HCT116 (cell line): ENCODE data around the gene RAB26. TPM values are rescaled to one million over a fixed set of nuclear protein-coding genes. Genes with fewer than 3 reads are reported as not detected.

ENCODE experiments used
- ATAC-seq: fragments of 200-7000 bp; cut with Tn5 transposase; 2 replicates; pipeline ENCODE4 v1.9.1; 2020; ENCODE audit warnings: mild to moderate bottlenecking, moderate library complexity
- BruUV-seq: library from RNA; stranded (reverse); fragments of 400-500 nt; replicated peaks from 2 replicates; lab custom pipeline; 2021; lab: Mats Ljungman, UMichigan
- CTCF ChIA-PET: fragments of 300-600 bp; sonication (Branson Sonifier 250); formaldehyde crosslinking; loops from one replicate; lab custom pipeline; 2021; ENCODE audit warnings: antibody characterized with exemption; lab: Charles Lee
- POLR2A ChIA-PET: fragments of 300-600, 350-600 bp; sonication (Branson Sonifier 250); formaldehyde crosslinking; loops from one replicate; lab custom pipeline; 2021; ENCODE audit warnings: antibody characterized with exemption; lab: Charles Lee
- RAD21 ChIA-PET, 2 experiments: fragments of 300-600 bp; sonication (Branson Sonifier 250); formaldehyde crosslinking; loops; one replicate each; lab custom pipeline; 2023; ENCODE audit warnings: low total read pairs in 2 of 2; ENCODE audit not compliant: uncharacterized antibody in 2 of 2, unreplicated experiment in 2 of 2, low non-redundant PET in 1 of 2; lab: Charles Lee
- DNase-seq: peaks from one replicate; pipeline ENCODE4 v3.0.0-alpha.2; 2010; ENCODE audit warnings: low read depth, low spot score
- H2AFZ ChIP-seq: fragments of 200-600 bp; shearing (Covaris generic), sonication (generic); 2 replicates; pipeline ENCODE4 v1.6.1; 2017; ENCODE audit warnings: low read depth, mixed run types, mixed read lengths, antibody characterized with exemption, low read length; ENCODE audit not compliant: poor library complexity, severe bottlenecking
- H3K27ac ChIP-seq: 2 replicates; pipeline ENCODE4 v1.5.1; 2012; ENCODE audit warnings: low read depth, low read length
- H3K27me3 ChIP-seq: fragments of 200-600 bp; sonication (generic); 2 replicates; pipeline ENCODE4 v1.6.1; 2016; ENCODE audit warnings: mixed run types, low read length, mixed read lengths; ENCODE audit not compliant: insufficient read depth
- H3K36me3 ChIP-seq, 2 experiments: fragments of 200-500 bp in 1 of 2; fragments of 200-600 bp in 1 of 2; sonication (Bioruptor generic) in 1 of 2; sonication (generic) in 1 of 2; 2 replicates each; pipeline versions ENCODE4 v1.5.1 to v1.6.1; 2014 to 2016; ENCODE audit warnings: low read length in 2 of 2, inconsistent platforms in 1 of 2, mixed read lengths in 1 of 2, mixed run types in 1 of 2; ENCODE audit not compliant: insufficient read depth in 2 of 2, control insufficient read depth in 1 of 2
- H3K4me1 ChIP-seq, 2 experiments: fragments of 200-600 bp in 1 of 2; sonication (generic) in 1 of 2; 2 replicates each; pipeline versions ENCODE4 v1.5.1 to v1.6.1; 2012 to 2017; ENCODE audit warnings: low read length in 2 of 2, inconsistent platforms in 1 of 2, mild to moderate bottlenecking in 1 of 2, mixed read lengths in 1 of 2, mixed run types in 1 of 2, moderate library complexity in 1 of 2; ENCODE audit not compliant: insufficient read depth in 2 of 2, control insufficient read depth in 1 of 2
- H3K4me2 ChIP-seq: fragments of 200-600 bp; sonication (generic); 2 replicates; pipeline ENCODE4 v1.6.1; 2017; ENCODE audit warnings: mixed run types, low read length, mixed read lengths
- H3K4me3 ChIP-seq, 2 experiments: fragments of 200-600 bp in 1 of 2; sonication (generic) in 1 of 2; replicated peaks in 1 of 2; 2 replicates each; pipeline ENCODE4 v1.5.1; 2011 to 2016; ENCODE audit warnings: low read length in 2 of 2, control low read depth in 1 of 2, low read depth in 1 of 2, mild to moderate bottlenecking in 1 of 2, mixed read lengths in 1 of 2, mixed run types in 1 of 2
- H3K79me2 ChIP-seq: fragments of 200-600 bp; sonication (generic); 2 replicates; pipeline ENCODE4 v1.6.1; 2017; ENCODE audit warnings: mild to moderate bottlenecking, mixed run types, low read length, moderate library complexity, mixed read lengths; ENCODE audit not compliant: insufficient read depth
- H3K9ac ChIP-seq: fragments of 200-600 bp; sonication (generic); 2 replicates; pipeline ENCODE4 v1.6.1; 2016; ENCODE audit warnings: low read length, mixed read lengths
- H3K9me2 ChIP-seq: fragments of 200-600 bp; sonication (generic), shearing (Covaris generic); 2 replicates; pipeline ENCODE4 v1.6.1; 2017; ENCODE audit warnings: mixed run types, mild to moderate bottlenecking, moderate library complexity; ENCODE audit not compliant: insufficient read depth
- H3K9me3 ChIP-seq, 2 experiments: fragments of 200-500 bp in 1 of 2; fragments of 200-600 bp in 1 of 2; sonication (Bioruptor generic) in 1 of 2; sonication (generic) in 1 of 2; 2 replicates each; pipeline ENCODE4 v1.6.1; 2014 to 2017; ENCODE audit warnings: low read length in 2 of 2, mixed read lengths in 2 of 2, inconsistent platforms in 1 of 2, low read depth in 1 of 2, mild to moderate bottlenecking in 1 of 2, mixed run types in 1 of 2, moderate library complexity in 1 of 2; ENCODE audit not compliant: control insufficient read depth in 1 of 2, insufficient read depth in 1 of 2
- H4K20me1 ChIP-seq: fragments of 200-600 bp; sonication (generic), shearing (Covaris generic); 2 replicates; pipeline ENCODE4 v1.6.1; 2017; ENCODE audit warnings: mixed run types, mild to moderate bottlenecking, moderate library complexity; ENCODE audit not compliant: insufficient read depth
- CEBPB ChIP-seq: IDR thresholded peaks from 2 replicates; pipeline ENCODE4 v1.6.1; 2012; ENCODE audit warnings: low read depth
- ELF1 ChIP-seq: IDR thresholded peaks from 2 replicates; pipeline ENCODE4 v1.6.1; 2012; ENCODE audit warnings: low read depth, borderline replicate concordance
- FOSL1 ChIP-seq: IDR thresholded peaks from 2 replicates; pipeline ENCODE4 v1.6.1; 2012; ENCODE audit warnings: low read depth
- JUND ChIP-seq: IDR thresholded peaks from 2 replicates; pipeline ENCODE4 v1.6.1; 2012
- POLR2A ChIP-seq: IDR thresholded peaks from 2 replicates; pipeline ENCODE4 v1.7.0; 2011; ENCODE audit warnings: borderline replicate concordance; ENCODE audit not compliant: insufficient read depth, insufficient read length; ENCODE audit errors: extremely low read depth
- POLR2AphosphoS5 ChIP-seq: IDR thresholded peaks from 2 replicates; pipeline ENCODE4 v1.6.1; 2011; ENCODE audit warnings: mild to moderate bottlenecking, low read depth, low read length, moderate library complexity
- SIN3A ChIP-seq: IDR thresholded peaks from 2 replicates; pipeline ENCODE4 v1.6.1; 2012; ENCODE audit warnings: low read depth
- SP1 ChIP-seq: IDR thresholded peaks from 2 replicates; pipeline ENCODE4 v1.6.1; 2012; ENCODE audit warnings: low read depth
- intact Hi-C: fragments of 100-400 bp; cut with micrococcal nuclease; formaldehyde crosslinking; loops from 2 replicates; pipeline ENCODE4 v1.10.0; 2022
- total RNA-seq: library from RNA; stranded (reverse); gene quantifications from one replicate; pipeline ENCODE4 v1.2.1, GENCODE V29; 2021; ENCODE audit not compliant: unreplicated experiment
- TF ChIP-seq, protein P1 (sequence below): IDR thresholded peaks from 2 replicates; pipeline ENCODE4 v1.6.1; 2011; ENCODE audit warnings: mild to moderate bottlenecking, low read length, moderate library complexity; ENCODE audit not compliant: insufficient replicate concordance; ENCODE audit errors: extremely low read depth

Gene RAB26
- total RNA-seq, 1 experiment from 2014 or later: 44.9 TPM

GRCh38 chr16:2163211-2163881 is 14.9 kb downstream of the RAB26 start:
- H4K20me1 ChIP-seq: no peaks in the 10 kb centered on the region
- peaks cover 36 to 55% of the 10 kb centered on the region in 2 experiments for H3K4me1 ChIP-seq
- ChIA-PET RAD21 (no interaction called here), CTCF (no interaction called here), POLR2A (interaction anchor here (1.0 kb wide), 1 partner anchor 8 kb away, joined by 4 read pairs; the partner anchor contains the start of gene TRAF7)
- H3K9ac ChIP-seq: peak overlapping the region; percentile 67
- peaks cover 93% of the 10 kb centered on the region for H3K79me2 ChIP-seq
- intact Hi-C loops: no loop called here
- no peaks in the 10 kb centered on the region for H3K9me2 ChIP-seq
- H3K4me2 ChIP-seq: peak overlapping the region; percentile 84
- peak overlapping the region; percentile 90 for H3K27ac ChIP-seq
- ATAC-seq (peak; percentile 88), DNase-seq (no peak)
- TF ChIP-seq JUND: no peak
- no peak for TF ChIP-seq FOSL1
- no peak for TF ChIP-seq SIN3A
- no peak for TF ChIP-seq SP1
- TF ChIP-seq POLR2A: no peak
- no peak for TF ChIP-seq ELF1
- no peak for TF ChIP-seq CEBPB
- TF ChIP-seq, protein P1, sequence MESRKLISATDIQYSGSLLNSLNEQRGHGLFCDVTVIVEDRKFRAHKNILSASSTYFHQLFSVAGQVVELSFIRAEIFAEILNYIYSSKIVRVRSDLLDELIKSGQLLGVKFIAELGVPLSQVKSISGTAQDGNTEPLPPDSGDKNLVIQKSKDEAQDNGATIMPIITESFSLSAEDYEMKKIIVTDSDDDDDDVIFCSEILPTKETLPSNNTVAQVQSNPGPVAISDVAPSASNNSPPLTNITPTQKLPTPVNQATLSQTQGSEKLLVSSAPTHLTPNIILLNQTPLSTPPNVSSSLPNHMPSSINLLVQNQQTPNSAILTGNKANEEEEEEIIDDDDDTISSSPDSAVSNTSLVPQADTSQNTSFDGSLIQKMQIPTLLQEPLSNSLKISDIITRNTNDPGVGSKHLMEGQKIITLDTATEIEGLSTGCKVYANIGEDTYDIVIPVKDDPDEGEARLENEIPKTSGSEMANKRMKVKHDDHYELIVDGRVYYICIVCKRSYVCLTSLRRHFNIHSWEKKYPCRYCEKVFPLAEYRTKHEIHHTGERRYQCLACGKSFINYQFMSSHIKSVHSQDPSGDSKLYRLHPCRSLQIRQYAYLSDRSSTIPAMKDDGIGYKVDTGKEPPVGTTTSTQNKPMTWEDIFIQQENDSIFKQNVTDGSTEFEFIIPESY: no peak
- TF ChIP-seq POLR2AphosphoS5: peak; percentile 32
- peak overlapping the region; percentile 19 to 45 for H3K4me3 ChIP-seq
- H3K27me3 ChIP-seq: no peaks in the 10 kb centered on the region
- H3K36me3 ChIP-seq: peaks cover 7 to 26% of the 10 kb centered on the region in 2 experiments; a peak in 3 of 4 replicates
- no peaks in the 10 kb centered on the region for H3K9me3 ChIP-seq
- no peak overlapping the region for H2AFZ ChIP-seq
- no TSS peak for BruUV-seq
